GM12891 (cell line): ENCODE measurements around the gene TSHZ2.

Experiments
- DNase-seq: peaks from one replicate; pipeline ENCODE4 v3.0.0; 2011; ENCODE audit warnings: low spot score; ENCODE audit not compliant: insufficient read length
- FAIRE-seq: peaks from 2 replicates; lab custom pipeline; 2011; peaks lifted over from hg19 to GRCh38; lab: Jason Lieb, UNC
- PAX5 ChIP-seq: IDR thresholded peaks from 2 replicates; pipeline ENCODE4 v1.6.1; 2011; ENCODE audit warnings: low read length, moderate library complexity, mild to moderate bottlenecking; ENCODE audit not compliant: insufficient read depth, severe bottlenecking
- POLR2A ChIP-seq: IDR thresholded peaks from 2 replicates; pipeline ENCODE4 v1.6.1; 2011; ENCODE audit warnings: low read depth, low read length, control low read depth
- POLR2AphosphoS5 ChIP-seq: IDR thresholded peaks from 2 replicates; pipeline ENCODE4 v1.6.1; 2011; ENCODE audit warnings: low read depth, low read length, control low read depth
- POU2F2 ChIP-seq: IDR thresholded peaks from 2 replicates; pipeline ENCODE4 v1.6.1; 2011; ENCODE audit warnings: low read depth, mild to moderate bottlenecking, control low read depth, low read length, moderate library complexity
- SPI1 ChIP-seq: IDR thresholded peaks from 2 replicates; pipeline ENCODE4 v1.6.1; 2011; ENCODE audit warnings: low read depth, low read length, control low read depth
- TAF1 ChIP-seq: IDR thresholded peaks from 2 replicates; pipeline ENCODE4 v1.6.1; 2011; ENCODE audit warnings: low read depth, low read length, control low read depth

Gene TSHZ2

GRCh38 chr20:53079261-53079691 is 107.1 kb downstream of the TSHZ2 start:
- no peak for FAIRE-seq
- TF ChIP-seq TAF1 (no peak), POLR2AphosphoS5 (no peak), POLR2A (no peak), POU2F2 (no peak), PAX5 (no peak), SPI1 (no peak)
- DNase-seq = no peak

DNA sequence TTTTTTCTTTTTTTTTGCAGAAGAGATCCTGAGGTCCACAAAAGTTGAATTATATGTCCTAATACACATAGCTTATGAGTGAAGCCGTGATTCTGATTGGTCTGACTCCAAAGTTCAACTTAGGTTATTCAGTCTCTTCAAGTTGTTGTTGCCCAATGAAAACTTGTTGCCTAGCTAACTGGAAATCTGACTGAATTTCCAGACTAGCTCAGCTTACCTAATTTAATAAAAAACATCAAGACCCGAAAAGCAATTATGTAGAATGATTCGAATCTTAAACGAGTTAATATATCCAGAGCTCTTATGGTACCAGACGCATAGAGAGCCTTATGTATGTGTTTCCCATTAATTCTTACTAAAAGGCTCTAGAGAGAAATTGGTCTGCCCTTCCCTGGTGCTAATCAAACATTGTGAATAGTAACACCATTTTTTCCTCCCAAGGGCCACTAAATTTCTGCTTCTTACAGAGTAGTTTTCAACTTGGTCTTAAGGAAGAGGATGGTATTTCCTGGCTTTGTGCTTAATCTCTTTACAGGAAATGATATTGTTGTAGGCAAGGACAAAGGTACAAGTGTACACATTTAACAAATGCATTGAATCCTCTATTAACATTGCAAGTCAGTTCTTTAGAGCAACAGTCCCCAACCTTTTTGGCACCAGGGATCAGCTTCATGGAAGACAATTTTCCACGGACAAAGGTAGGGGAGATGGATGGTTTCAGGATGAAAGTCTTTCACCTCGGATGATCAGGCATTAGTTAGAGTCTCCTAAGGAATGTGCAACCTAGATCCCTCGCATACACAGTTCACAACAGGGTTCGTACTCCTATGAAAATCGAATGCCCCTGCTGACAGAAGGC is 107.9 kb downstream of the TSHZ2 start:
- no peak for DNase-seq

GRCh38 chr20:53080687-53080962 is 108.5 kb downstream of the TSHZ2 start:
- FAIRE-seq (no peak), DNase-seq (no peak)
- TF ChIP-seq SPI1 (no peak), PAX5 (no peak), POLR2A (no peak), POU2F2 (no peak), TAF1 (no peak), POLR2AphosphoS5 (no peak)

More for the DNA sequence above, 107.9 kb downstream of the TSHZ2 start:
- no peak for FAIRE-seq
- TF ChIP-seq POU2F2 (no peak), POLR2A (no peak), PAX5 (no peak), SPI1 (no peak), TAF1 (no peak), POLR2AphosphoS5 (no peak)

GRCh38 chr20:53080969-53081871 is 109.1 kb downstream of the TSHZ2 start:
- DNase-seq (no peak), FAIRE-seq (no peak)
- TF ChIP-seq POLR2A = no peak
- TF ChIP-seq POU2F2 = no peak
- no peak for TF ChIP-seq POLR2AphosphoS5
- no peak for TF ChIP-seq SPI1
- no peak for TF ChIP-seq TAF1
- TF ChIP-seq PAX5 = no peak

- FAIRE-seq (no peak), DNase-seq (no peak)
- TF ChIP-seq TAF1 = no peak
- TF ChIP-seq PAX5 = no peak
- no peak for TF ChIP-seq POLR2AphosphoS5
- TF ChIP-seq POLR2A = no peak
- TF ChIP-seq POU2F2 = no peak
- TF ChIP-seq SPI1 = no peak
These were observed 110.0 kb downstream of the TSHZ2 start for GRCh38 chr20:53081916-53082863.

GRCh38 chr20:53083411-53083810 is 111.3 kb downstream of the TSHZ2 start:
- FAIRE-seq (no peak), DNase-seq (no peak)
- no peak for TF ChIP-seq PAX5
- TF ChIP-seq SPI1 = no peak
- TF ChIP-seq POU2F2 = no peak
- no peak for TF ChIP-seq POLR2AphosphoS5
- TF ChIP-seq TAF1 = no peak
- no peak for TF ChIP-seq POLR2A

DNA sequence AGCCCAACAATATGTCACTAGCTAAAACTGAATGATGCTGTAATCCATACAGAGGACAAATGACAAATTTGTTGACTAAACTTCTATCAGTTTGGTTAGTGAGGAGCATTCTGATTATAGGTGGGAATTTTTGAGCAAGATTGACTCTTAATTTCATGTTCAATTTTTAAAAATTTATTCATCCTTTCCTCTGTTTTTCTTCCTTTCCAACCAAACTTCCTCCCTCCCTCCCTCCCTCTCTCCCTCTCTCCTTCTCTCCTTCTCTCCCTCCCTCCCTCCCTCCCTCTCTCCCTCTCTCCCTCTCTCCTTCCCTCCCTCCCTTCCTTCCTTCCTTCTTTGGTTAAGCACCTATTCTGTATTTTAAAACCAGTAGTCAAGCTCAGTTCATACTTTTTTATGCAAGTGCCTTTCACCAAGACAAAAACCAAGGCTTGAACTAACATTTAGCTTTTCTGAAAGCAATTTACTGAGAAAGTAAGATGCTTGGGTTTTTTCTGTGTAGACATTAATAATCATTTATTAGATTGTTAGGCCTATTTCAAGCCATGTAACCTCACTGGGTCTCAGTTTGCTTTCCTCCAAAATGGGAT is 112.3 kb downstream of the TSHZ2 start:
- DNase-seq (no peak), FAIRE-seq (no peak)
- TF ChIP-seq POLR2A = no peak
- TF ChIP-seq POU2F2 = no peak
- TF ChIP-seq SPI1 = no peak
- TF ChIP-seq PAX5 = no peak
- no peak for TF ChIP-seq TAF1
- no peak for TF ChIP-seq POLR2AphosphoS5

DNA sequence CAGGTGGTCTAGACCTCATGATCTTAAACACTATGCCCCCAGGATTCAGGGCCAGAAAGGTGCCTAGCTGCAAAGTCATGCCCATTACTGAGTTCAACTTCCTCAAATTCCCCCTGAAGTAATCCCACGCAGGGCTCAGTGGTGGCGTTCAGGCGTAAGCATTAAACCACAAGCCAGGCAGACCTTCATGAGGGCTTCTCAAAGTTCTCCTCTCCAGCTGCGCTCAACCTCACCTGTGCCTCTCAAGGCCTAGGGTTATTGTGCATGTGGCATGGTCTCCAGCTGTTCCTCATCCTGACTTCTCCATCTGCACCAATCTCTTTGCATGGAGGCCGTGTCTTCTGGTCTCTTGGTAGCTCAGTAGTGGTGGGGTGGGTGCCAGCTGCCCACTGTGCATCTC is 113.6 kb downstream of the TSHZ2 start:
- DNase-seq (no peak), FAIRE-seq (no peak)
- TF ChIP-seq SPI1 (no peak), POLR2AphosphoS5 (no peak), PAX5 (no peak), TAF1 (no peak), POU2F2 (no peak), POLR2A (no peak)
